Neural progenitor cell (in vitro differentiated cells): ENCODE results near the gene OR6X1.

Experiments
- EZH2 ChIP-seq: fragments of 200-600 bp; sonication (generic); IDR thresholded peaks from 2 replicates; pipeline ENCODE4 v1.6.1; 2017; ENCODE audit warnings: antibody characterized with exemption, mild to moderate bottlenecking, moderate library complexity
- TF ChIP-seq, protein P1 (sequence below): fragments of 200-600 bp; sonication (generic); IDR thresholded peaks from 2 replicates; pipeline ENCODE4 v1.5.1; 2017; ENCODE audit warnings: antibody characterized with exemption, mild to moderate bottlenecking

GRCh38 chr11:123773026-123773425 is 18.7 kb upstream of the OR6X1 start:
- TF ChIP-seq, protein P1, sequence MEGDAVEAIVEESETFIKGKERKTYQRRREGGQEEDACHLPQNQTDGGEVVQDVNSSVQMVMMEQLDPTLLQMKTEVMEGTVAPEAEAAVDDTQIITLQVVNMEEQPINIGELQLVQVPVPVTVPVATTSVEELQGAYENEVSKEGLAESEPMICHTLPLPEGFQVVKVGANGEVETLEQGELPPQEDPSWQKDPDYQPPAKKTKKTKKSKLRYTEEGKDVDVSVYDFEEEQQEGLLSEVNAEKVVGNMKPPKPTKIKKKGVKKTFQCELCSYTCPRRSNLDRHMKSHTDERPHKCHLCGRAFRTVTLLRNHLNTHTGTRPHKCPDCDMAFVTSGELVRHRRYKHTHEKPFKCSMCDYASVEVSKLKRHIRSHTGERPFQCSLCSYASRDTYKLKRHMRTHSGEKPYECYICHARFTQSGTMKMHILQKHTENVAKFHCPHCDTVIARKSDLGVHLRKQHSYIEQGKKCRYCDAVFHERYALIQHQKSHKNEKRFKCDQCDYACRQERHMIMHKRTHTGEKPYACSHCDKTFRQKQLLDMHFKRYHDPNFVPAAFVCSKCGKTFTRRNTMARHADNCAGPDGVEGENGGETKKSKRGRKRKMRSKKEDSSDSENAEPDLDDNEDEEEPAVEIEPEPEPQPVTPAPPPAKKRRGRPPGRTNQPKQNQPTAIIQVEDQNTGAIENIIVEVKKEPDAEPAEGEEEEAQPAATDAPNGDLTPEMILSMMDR = no peak
- no peak for TF ChIP-seq EZH2
